ENCODE results near the gene ABLIM2. TPM values are rescaled to one million over a fixed set of nuclear protein-coding genes. Genes with fewer than 3 reads are reported as not detected.

The ABLIM2 gene
- polyA plus RNA-seq, 3 donors: 3.2 to 12.3 (median 4.6) TPM

GRCh38 chr4:8050555-8051206, 107.9 kb downstream of the ABLIM2 start:
- H3K27ac ChIP-seq (ENCODE audit: low read depth, low read length): no peak overlapping the region
- 19 to 25% (median 20%) methylated on average over 28 of the region's 28 CpGs for WGBS, 3 donors

GRCh38 chr4:8050180-8050554, 108.4 kb downstream of the ABLIM2 start:
- H3K27ac ChIP-seq (ENCODE audit: low read depth, low read length): no peak overlapping the region
- 67 to 74% (median 72%) methylated on average over 4 of the region's 4 CpGs for WGBS, 3 donors

- WGBS, 3 donors: 82 to 88% (median 87%) methylated on average over 18 of the region's 18 CpGs
These were observed 109.5 kb downstream of the ABLIM2 start for GRCh38 chr4:8048856-8049676.

GRCh38 chr4:8047837-8048678, 110.6 kb downstream of the ABLIM2 start:
- H3K27ac ChIP-seq (ENCODE audit: low read depth, low read length): no peak overlapping the region
- 87 to 91% (median 89%) methylated on average over 21 of the region's 21 CpGs for WGBS, 3 donors

More at GRCh38 chr4:8048856-8049676, 109.5 kb downstream of the ABLIM2 start:
- H3K27ac ChIP-seq (ENCODE audit: low read depth, low read length): no peak overlapping the region

GRCh38 chr4:8046925-8047541, 111.6 kb downstream of the ABLIM2 start:
- 88 to 92% (median 90%) methylated on average over 20 of the region's 20 CpGs for WGBS, 3 donors
- no peak overlapping the region for H3K27ac ChIP-seq (ENCODE audit: low read depth, low read length)

GRCh38 chr4:8045909-8046308, 112.7 kb downstream of the ABLIM2 start:
- WGBS, 3 donors: 94 to 96% (median 94%) methylated on average over 7 of the region's 7 CpGs
- H3K27ac ChIP-seq (ENCODE audit: low read depth, low read length): no peak overlapping the region

GRCh38 chr4:8044699-8045098, 113.9 kb downstream of the ABLIM2 start:
- no peak overlapping the region for H3K27ac ChIP-seq (ENCODE audit: low read depth, low read length)
- 41 to 53% (median 52%) methylated on average over 15 of the region's 15 CpGs for WGBS, 3 donors

- 85 to 91% (median 86%) methylated on average over 7 of the region's 7 CpGs for WGBS, 3 donors
- no peak overlapping the region for H3K27ac ChIP-seq (ENCODE audit: low read depth, low read length)
These were observed 114.4 kb downstream of the ABLIM2 start for GRCh38 chr4:8044244-8044643.

GRCh38 chr4:8043596-8043995, 115.0 kb downstream of the ABLIM2 start:
- no peak overlapping the region for H3K27ac ChIP-seq (ENCODE audit: low read depth, low read length)
- 90 to 95% (median 92%) methylated on average over 16 of the region's 16 CpGs for WGBS, 3 donors

GRCh38 chr4:8041868-8042267, 116.7 kb downstream of the ABLIM2 start:
- WGBS, 3 donors: 77 to 83% (median 82%) methylated on average over 11 of the region's 11 CpGs
- H3K27ac ChIP-seq (ENCODE audit: low read depth, low read length): no peak overlapping the region

- WGBS, 3 donors: 88 to 91% (median 88%) methylated on average over 7 of the region's 7 CpGs
- no peak overlapping the region for H3K27ac ChIP-seq (ENCODE audit: low read depth, low read length)
These were observed 117.4 kb downstream of the ABLIM2 start for GRCh38 chr4:8041172-8041571.

GRCh38 chr4:8040607-8041006, 118.0 kb downstream of the ABLIM2 start:
- H3K27ac ChIP-seq (ENCODE audit: low read depth, low read length): no peak overlapping the region
- 76 to 89% (median 81%) methylated on average over 7 of the region's 7 CpGs for WGBS, 3 donors

GRCh38 chr4:8039853-8040252, 118.8 kb downstream of the ABLIM2 start:
- H3K27ac ChIP-seq (ENCODE audit: low read depth, low read length): no peak overlapping the region
- WGBS, 3 donors: 80 to 95% (median 80%) methylated on average over 11 of the region's 11 CpGs

GRCh38 chr4:8039290-8039689, 119.3 kb downstream of the ABLIM2 start:
- no peak overlapping the region for H3K27ac ChIP-seq (ENCODE audit: low read depth, low read length)
- 28 to 34% (median 32%) methylated on average over 6 of the region's 6 CpGs for WGBS, 3 donors

GRCh38 chr4:8038719-8039251, 119.8 kb downstream of the ABLIM2 start:
- H3K27ac ChIP-seq (ENCODE audit: low read depth, low read length): no peak overlapping the region
- 69 to 74% (median 72%) methylated on average over 7 of the region's 7 CpGs for WGBS, 3 donors

GRCh38 chr4:8038083-8038482, 120.5 kb downstream of the ABLIM2 start:
- H3K27ac ChIP-seq (ENCODE audit: low read depth, low read length): no peak overlapping the region
- 86 to 100% (median 91%) methylated on average over 2 of the region's 2 CpGs for WGBS, 3 donors

- 85 to 90% (median 90%) methylated on average over 7 of the region's 7 CpGs for WGBS, 3 donors
These were observed 121.4 kb downstream of the ABLIM2 start for GRCh38 chr4:8037150-8037769.

GRCh38 chr4:8035371-8035780, 123.2 kb downstream of the ABLIM2 start:
- 42 to 85% (median 55%) methylated on average over 13 of the region's 13 CpGs for WGBS, 3 donors
- no peak overlapping the region for H3K27ac ChIP-seq (ENCODE audit: low read depth, low read length)

More at GRCh38 chr4:8037150-8037769, 121.4 kb downstream of the ABLIM2 start:
- no peak overlapping the region for H3K27ac ChIP-seq (ENCODE audit: low read depth, low read length)

Measured in adipose tissue (tissue), 3 donors.